OCI-LY3 (cell line): ENCODE results near the gene MAN2A1.

ENCODE experiments used
- H2AFZ ChIP-seq: fragments of 200-600, 300-600 bp; shearing (Covaris generic); 2 replicates; pipeline ENCODE4 v1.6.0; 2014; ENCODE audit warnings: antibody characterized with exemption, low read depth, low read length
- H3K27ac ChIP-seq: fragments of 200-600, 300-600 bp; sonication (generic); 2 replicates; pipeline ENCODE4 v1.5.1; 2014; ENCODE audit warnings: mild to moderate bottlenecking, low read length, moderate library complexity, mixed read lengths
- H3K27me3 ChIP-seq: fragments of 200-600, 300-600 bp; sonication (generic); 2 replicates; pipeline ENCODE4 v1.6.1; 2014; ENCODE audit warnings: low read depth, low read length, mixed read lengths
- H3K36me3 ChIP-seq: fragments of 200-600, 300-600 bp; sonication (generic); replicated peaks from 2 replicates; pipeline ENCODE3; 2014; ENCODE audit warnings: low read depth, low read length, mixed read lengths
- H3K4me1 ChIP-seq: fragments of 300-600, 200-600 bp; sonication (generic); 2 replicates; pipeline ENCODE4 v1.6.1; 2014; ENCODE audit warnings: low read length, mixed read lengths
- H3K4me2 ChIP-seq: fragments of 200-600, 300-600 bp; sonication (generic); 2 replicates; pipeline ENCODE4 v1.6.1; 2014; ENCODE audit warnings: low read length, mixed read lengths
- H3K4me3 ChIP-seq: fragments of 300-600, 200-600 bp; sonication (generic); 2 replicates; pipeline ENCODE4 v1.5.1; 2014; ENCODE audit warnings: antibody characterized with exemption, mild to moderate bottlenecking, low read length, moderate library complexity
- H3K79me2 ChIP-seq: fragments of 300-600, 200-600 bp; shearing (Covaris generic); 2 replicates; pipeline ENCODE4 v1.6.1; 2014; ENCODE audit warnings: mild to moderate bottlenecking, low read length, mixed read lengths
- H3K9ac ChIP-seq: fragments of 300-600, 200-600 bp; shearing (Covaris generic); 2 replicates; pipeline ENCODE4 v1.6.0; 2014; ENCODE audit warnings: mild to moderate bottlenecking, low read length, moderate library complexity
- H3K9me3 ChIP-seq: fragments of 200-600, 300-600 bp; shearing (Covaris generic); 2 replicates; pipeline ENCODE4 v1.6.1; 2014; ENCODE audit warnings: low read length, mixed read lengths; ENCODE audit not compliant: insufficient read depth
- H4K20me1 ChIP-seq: fragments of 200-600, 300-600 bp; sonication (generic); 2 replicates; pipeline ENCODE4 v1.6.1; 2016; ENCODE audit warnings: low read length, mixed read lengths; ENCODE audit not compliant: insufficient read depth
- EZH2phosphoT487 ChIP-seq: fragments of 200-600 bp; shearing (Covaris generic); IDR thresholded peaks from 2 replicates; pipeline ENCODE4 v1.6.1; 2018; ENCODE audit warnings: antibody characterized with exemption, mixed run types, low read depth
- TF ChIP-seq, protein P1 (sequence below): fragments of 200-600, 300-600 bp; sonication (generic); IDR thresholded peaks from 2 replicates; pipeline ENCODE4 v1.5.1; 2014; ENCODE audit warnings: antibody characterized with exemption, low read length, low read depth

The MAN2A1 gene

DNA sequence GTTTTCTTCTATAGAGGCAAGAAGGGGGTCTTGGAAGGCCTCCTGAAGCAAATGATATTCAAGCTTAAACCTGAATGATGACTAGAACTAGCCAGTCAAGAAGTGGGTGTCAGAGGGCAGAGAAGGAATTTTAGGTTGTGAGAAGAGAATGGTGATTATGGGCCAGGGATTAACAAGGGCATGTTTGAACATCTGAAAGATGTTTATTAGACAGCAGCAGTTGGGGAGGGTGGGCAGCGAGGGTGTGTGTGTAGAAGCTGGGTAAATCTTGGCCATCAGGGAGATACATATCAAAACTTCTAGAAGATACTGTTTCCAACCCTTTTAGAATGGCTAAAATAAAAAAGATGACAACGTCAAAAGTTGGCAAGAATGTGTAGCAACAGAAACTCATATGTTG, 54.5 kb downstream of the MAN2A1 start:
- Histone ChIP-seq H3K27me3 (no peaks in the 10 kb centered on the region), H3K4me1 (peaks cover 10% of the 10 kb centered on the region), H3K36me3 (peaks cover 5% of the 10 kb centered on the region), H3K4me3 (no peak overlapping the region), H3K79me2 (peaks cover 19% of the 10 kb centered on the region), H3K27ac (no peak overlapping the region), H2AFZ (no peak overlapping the region), H3K4me2 (no peak overlapping the region), H4K20me1 (peaks cover 11% of the 10 kb centered on the region), H3K9me3 (no peaks in the 10 kb centered on the region), H3K9ac (no peak overlapping the region)
- no peak for TF ChIP-seq EZH2phosphoT487
- TF ChIP-seq, protein P1, sequence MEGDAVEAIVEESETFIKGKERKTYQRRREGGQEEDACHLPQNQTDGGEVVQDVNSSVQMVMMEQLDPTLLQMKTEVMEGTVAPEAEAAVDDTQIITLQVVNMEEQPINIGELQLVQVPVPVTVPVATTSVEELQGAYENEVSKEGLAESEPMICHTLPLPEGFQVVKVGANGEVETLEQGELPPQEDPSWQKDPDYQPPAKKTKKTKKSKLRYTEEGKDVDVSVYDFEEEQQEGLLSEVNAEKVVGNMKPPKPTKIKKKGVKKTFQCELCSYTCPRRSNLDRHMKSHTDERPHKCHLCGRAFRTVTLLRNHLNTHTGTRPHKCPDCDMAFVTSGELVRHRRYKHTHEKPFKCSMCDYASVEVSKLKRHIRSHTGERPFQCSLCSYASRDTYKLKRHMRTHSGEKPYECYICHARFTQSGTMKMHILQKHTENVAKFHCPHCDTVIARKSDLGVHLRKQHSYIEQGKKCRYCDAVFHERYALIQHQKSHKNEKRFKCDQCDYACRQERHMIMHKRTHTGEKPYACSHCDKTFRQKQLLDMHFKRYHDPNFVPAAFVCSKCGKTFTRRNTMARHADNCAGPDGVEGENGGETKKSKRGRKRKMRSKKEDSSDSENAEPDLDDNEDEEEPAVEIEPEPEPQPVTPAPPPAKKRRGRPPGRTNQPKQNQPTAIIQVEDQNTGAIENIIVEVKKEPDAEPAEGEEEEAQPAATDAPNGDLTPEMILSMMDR = no peak

DNA sequence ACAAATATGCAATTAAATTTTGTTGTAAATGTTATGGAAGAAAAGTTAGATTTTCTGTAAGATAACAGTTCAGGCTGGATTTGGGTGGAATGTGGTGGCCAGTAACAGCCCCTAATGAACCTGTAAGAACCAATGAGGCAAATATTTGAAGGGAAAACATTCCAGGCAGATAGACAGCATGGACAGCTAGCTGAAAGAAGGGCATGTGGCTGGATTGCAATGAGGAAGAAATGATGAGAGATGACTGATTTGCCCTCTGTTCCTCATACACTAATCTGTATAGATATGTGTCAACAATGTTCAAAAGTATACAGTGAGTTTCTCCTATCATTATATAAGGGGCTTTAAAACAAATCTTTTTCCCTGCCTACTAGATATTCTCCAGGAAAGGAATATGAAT, 58.8 kb downstream of the MAN2A1 start:
- H3K36me3 ChIP-seq = no peaks in the 10 kb centered on the region
- no peaks in the 10 kb centered on the region for H3K9me3 ChIP-seq
- no peaks in the 10 kb centered on the region for H3K27me3 ChIP-seq
- H3K79me2 ChIP-seq = peaks cover 23% of the 10 kb centered on the region
- H2AFZ ChIP-seq = no peak overlapping the region
- no peak overlapping the region for H3K4me2 ChIP-seq
- H3K9ac ChIP-seq = no peak overlapping the region
- TF ChIP-seq EZH2phosphoT487 = no peak
- TF ChIP-seq, protein P1 = no peak
- H4K20me1 ChIP-seq = 0 out of 2 replicates have a peak, but pooled peaks cover 2% of the 10 kb centered on the region
- no peaks in the 10 kb centered on the region for H3K4me1 ChIP-seq
- no peak overlapping the region for H3K27ac ChIP-seq
- H3K4me3 ChIP-seq = no peak overlapping the region

GRCh38 chr5:109750463-109750862, 60.7 kb downstream of the MAN2A1 start:
- Histone ChIP-seq H3K4me2 (no peak overlapping the region), H3K79me2 (peaks cover 18% of the 10 kb centered on the region), H3K27me3 (no peaks in the 10 kb centered on the region), H3K36me3 (no peaks in the 10 kb centered on the region), H4K20me1 (0 out of 2 replicates have a peak, but pooled peaks cover 2% of the 10 kb centered on the region), H3K4me3 (no peak overlapping the region), H3K27ac (no peak overlapping the region), H3K4me1 (no peaks in the 10 kb centered on the region), H3K9ac (no peak overlapping the region), H2AFZ (no peak overlapping the region), H3K9me3 (no peaks in the 10 kb centered on the region)
- TF ChIP-seq, protein P1 = no peak
- no peak for TF ChIP-seq EZH2phosphoT487

GRCh38 chr5:109753279-109753678, 63.6 kb downstream of the MAN2A1 start:
- Histone ChIP-seq H3K4me3 (no peak overlapping the region), H3K9ac (no peak overlapping the region), H3K79me2 (peaks cover 18% of the 10 kb centered on the region), H3K4me1 (no peaks in the 10 kb centered on the region), H3K4me2 (no peak overlapping the region), H3K9me3 (no peaks in the 10 kb centered on the region), H3K36me3 (peaks cover 14% of the 10 kb centered on the region), H3K27ac (no peak overlapping the region), H4K20me1 (0 out of 2 replicates have a peak, but pooled peaks cover 2% of the 10 kb centered on the region), H3K27me3 (no peaks in the 10 kb centered on the region), H2AFZ (no peak overlapping the region)
- TF ChIP-seq EZH2phosphoT487 = no peak
- TF ChIP-seq, protein P1 = no peak
